ENCODE data around the gene PTPN6.

The PTPN6 gene

GRCh38 chr12:6944381-6945186, 6.6 kb upstream of the PTPN6 start:
- no peaks in the 10 kb centered on the region for H3K27me3 Mint-ChIP-seq (ENCODE audit: low read depth, poor library complexity)
- peak overlapping the region; percentile 100 for H3K27ac Mint-ChIP-seq
- H3K4me3 Mint-ChIP-seq: peak overlapping the region; percentile 86
- peak; percentile 87 for DNase-seq
- TF ChIP-seq CTCF (IDR thresholded peaks at IDR 0.05): peak; percentile 59
- peaks cover 71% of the 10 kb centered on the region for H3K4me1 Mint-ChIP-seq
- peaks cover 22% of the 10 kb centered on the region for H3K36me3 Mint-ChIP-seq (ENCODE audit: low read depth)
- H3K9me3 Mint-ChIP-seq: no peaks in the 10 kb centered on the region

- H3K4me3 Mint-ChIP-seq: peak overlapping the region; percentile 86
- no peak for DNase-seq
- no peak for TF ChIP-seq CTCF (IDR thresholded peaks at IDR 0.05)
- no peaks in the 10 kb centered on the region for H3K9me3 Mint-ChIP-seq
- no peaks in the 10 kb centered on the region for H3K27me3 Mint-ChIP-seq (ENCODE audit: low read depth, poor library complexity)
- peak overlapping the region; percentile 84 for H3K27ac Mint-ChIP-seq
- peaks cover 13% of the 10 kb centered on the region for H3K36me3 Mint-ChIP-seq (ENCODE audit: low read depth)
- H3K4me1 Mint-ChIP-seq: peaks cover 66% of the 10 kb centered on the region
Measured at GRCh38 chr12:6945613-6946012, 5.5 kb upstream of the PTPN6 start.

- Mint-ChIP-seq H3K4me1 (peaks cover 59% of the 10 kb centered on the region), H3K36me3 (ENCODE audit: low read depth) (peaks cover 6% of the 10 kb centered on the region), H3K9me3 (no peaks in the 10 kb centered on the region), H3K4me3 (peak overlapping the region; percentile 86), H3K27ac (peak overlapping the region; percentile 84), H3K27me3 (ENCODE audit: low read depth, poor library complexity) (no peaks in the 10 kb centered on the region)
- DNase-seq: peak; percentile 85
- TF ChIP-seq CTCF (IDR thresholded peaks at IDR 0.05): no peak
Measured at GRCh38 chr12:6946033-6946919, 4.9 kb upstream of the PTPN6 start.

GRCh38 chr12:6946920-6947374, 4.2 kb upstream of the PTPN6 start:
- no peaks in the 10 kb centered on the region for H3K27me3 Mint-ChIP-seq (ENCODE audit: low read depth, poor library complexity)
- peaks cover 58% of the 10 kb centered on the region for H3K4me1 Mint-ChIP-seq
- peak overlapping the region; percentile 86 for H3K4me3 Mint-ChIP-seq
- H3K36me3 Mint-ChIP-seq (ENCODE audit: low read depth): peaks cover 4% of the 10 kb centered on the region
- H3K9me3 Mint-ChIP-seq: no peaks in the 10 kb centered on the region
- peak overlapping the region; percentile 7 for H3K27ac Mint-ChIP-seq
- TF ChIP-seq CTCF (IDR thresholded peaks at IDR 0.05): no peak
- DNase-seq: no peak

- Mint-ChIP-seq H3K9me3 (no peaks in the 10 kb centered on the region), H3K27ac (no peak overlapping the region), H3K36me3 (ENCODE audit: low read depth) (no peaks in the 10 kb centered on the region), H3K4me1 (peaks cover 58% of the 10 kb centered on the region), H3K4me3 (peak overlapping the region; percentile 12), H3K27me3 (ENCODE audit: low read depth, poor library complexity) (no peaks in the 10 kb centered on the region)
- no peak for DNase-seq
- no peak for TF ChIP-seq CTCF (IDR thresholded peaks at IDR 0.05)
Measured at GRCh38 chr12:6947615-6948014, 3.5 kb upstream of the PTPN6 start.
